Esophagus squamous epithelium (tissue), 4 donors: ENCODE measurements around the gene RBP3.

Experiments
- CTCF ChIP-seq, 6 experiments: fragments of 450-650 bp in 4 of 6; fragments of 200-600 bp in 2 of 6; sonication (generic) in 2 of 6; IDR thresholded peaks; one replicate each; pipeline ENCODE4 v1.5.1; 2016 to 2019; ENCODE audit warnings: antibody characterized with exemption in 6 of 6, mild to moderate bottlenecking in 4 of 6, moderate library complexity in 4 of 6
- POLR2A ChIP-seq, 4 donors: fragments of 450-650 bp; IDR thresholded peaks; one replicate each; pipeline ENCODE4 v1.6.1; 2017; ENCODE audit warnings: antibody characterized with exemption in 4 of 4, mild to moderate bottlenecking in 4 of 4, moderate library complexity in 3 of 4

- no peak for TF ChIP-seq CTCF (IDR thresholded peaks at IDR 0.05)
- TF ChIP-seq POLR2A (IDR thresholded peaks at IDR 0.05), result no peak
These were observed 2.9 kb upstream of the RBP3 start for GRCh38 chr10:47344996-47345870.
